A673 (cell line): Measurements from ENCODE around the gene DPP10. TPM values are rescaled to one million over a fixed set of nuclear protein-coding genes. Genes with fewer than 3 reads are reported as not detected.

Experiments
- BruUV-seq: library from RNA; stranded (reverse); fragments of 400-500 nt; replicated peaks from 2 replicates; lab custom pipeline; 2021; lab: Mats Ljungman, UMichigan
- CTCF ChIA-PET: fragments of 300-600 bp; sonication (Branson Sonifier 250); formaldehyde crosslinking; loops from one replicate; lab custom pipeline; 2022; ENCODE audit warnings: antibody characterized with exemption; lab: Charles Lee
- POLR2A ChIA-PET: fragments of 300-600 bp; sonication (Branson Sonifier 250); formaldehyde crosslinking; loops from one replicate; lab custom pipeline; 2022; ENCODE audit warnings: antibody characterized with exemption; ENCODE audit not compliant: low non-redundant PET; lab: Charles Lee
- DNase-seq: peaks from one replicate; pipeline ENCODE4 v3.0.0-alpha.2; 2015; ENCODE audit warnings: low spot score
- H3K27ac ChIP-seq: fragments of 200-600 bp; sonication (generic); 2 replicates; pipeline ENCODE4 v1.5.1; 2016; ENCODE audit warnings: mixed run types, low read depth, mild to moderate bottlenecking, mixed read lengths, antibody characterized with exemption, low read length; ENCODE audit not compliant: poor library complexity, severe bottlenecking
- H3K27me3 ChIP-seq: fragments of 200-600 bp; sonication (generic); replicated peaks from 2 replicates; pipeline ENCODE4 v1.6.1; 2017; ENCODE audit warnings: mixed run types, low read depth, mild to moderate bottlenecking, mixed read lengths, antibody characterized with exemption, low read length; ENCODE audit not compliant: insufficient read depth, poor library complexity
- H3K36me3 ChIP-seq: fragments of 200-600 bp; sonication (generic); 2 replicates; pipeline ENCODE4 v1.6.1; 2016; ENCODE audit warnings: mixed run types, mild to moderate bottlenecking, mixed read lengths, antibody characterized with exemption, low read length; ENCODE audit not compliant: insufficient read depth, poor library complexity, severe bottlenecking
- H3K4me1 ChIP-seq: fragments of 200-600 bp; sonication (generic); 2 replicates; pipeline ENCODE4 v1.6.1; 2017; ENCODE audit warnings: mixed run types, mild to moderate bottlenecking, mixed read lengths, antibody characterized with exemption, low read length; ENCODE audit not compliant: insufficient read depth, poor library complexity, severe bottlenecking
- H3K4me3 ChIP-seq: fragments of 200-600 bp; sonication (generic); 2 replicates; pipeline ENCODE4 v1.5.1; 2016; ENCODE audit warnings: low read depth, mixed run types, mild to moderate bottlenecking, mixed read lengths, low read length; ENCODE audit not compliant: poor library complexity, severe bottlenecking
- H3K9me3 ChIP-seq: fragments of 200-600 bp; sonication (generic); 2 replicates; pipeline ENCODE4 v1.6.1; 2016; ENCODE audit warnings: mixed run types, low read depth, mild to moderate bottlenecking, mixed read lengths, antibody characterized with exemption, low read length; ENCODE audit not compliant: poor library complexity, severe bottlenecking
- CTCF ChIP-seq: fragments of 300-800, 200-600 bp; sonication (generic); conservative IDR thresholded peaks from 2 replicates; pipeline ENCODE4 v1.5.1; 2017; ENCODE audit warnings: low read depth, mild to moderate bottlenecking, antibody characterized with exemption, low read length, moderate library complexity, mixed read lengths
- EZH2 ChIP-seq: fragments of 200-600 bp; sonication (generic); IDR thresholded peaks from 2 replicates; pipeline ENCODE4 v1.6.1; 2017; ENCODE audit warnings: borderline replicate concordance, low read depth, mild to moderate bottlenecking, mixed read lengths, antibody characterized with exemption, low read length; ENCODE audit not compliant: poor library complexity, severe bottlenecking
- intact Hi-C: fragments of 100-400 bp; cut with micrococcal nuclease; formaldehyde crosslinking; loops from one replicate; pipeline ENCODE4 v1.10.0; 2022; ENCODE audit not compliant: unreplicated experiment
- total RNA-seq: library from RNA; stranded (reverse); gene quantifications from 2 replicates; pipeline ENCODE4 v1.2.3, GENCODE V29; 2021

Gene DPP10
- total RNA-seq, 1 experiment from 2014 or later = not detected

- ChIA-PET CTCF (no interaction called here), POLR2A (no interaction called here)
- no peak overlapping the region for H3K27ac ChIP-seq
- H3K36me3 ChIP-seq = no peaks in the 10 kb centered on the region
- DNase-seq = no peak
- BruUV-seq = no TSS peak
- TF ChIP-seq CTCF (no peak), EZH2 (no peak)
- no peaks in the 10 kb centered on the region for H3K27me3 ChIP-seq
- no peak overlapping the region for H3K4me3 ChIP-seq
- H3K4me1 ChIP-seq = no peaks in the 10 kb centered on the region
- H3K9me3 ChIP-seq = no peaks in the 10 kb centered on the region
- intact Hi-C loops = no loop called here
Measured at GRCh38 chr2:114461116-114461515, 18.7 kb downstream of the DPP10 start.

- POLR2A ChIA-PET = no interaction called here
- no peaks in the 10 kb centered on the region for H3K27me3 ChIP-seq
- H3K4me1 ChIP-seq = no peaks in the 10 kb centered on the region
- no peak overlapping the region for H3K27ac ChIP-seq
- intact Hi-C loops = no loop called here
- DNase-seq = no peak
- no peaks in the 10 kb centered on the region for H3K9me3 ChIP-seq
- no peak for TF ChIP-seq EZH2
- CTCF ChIA-PET = no interaction called here
- no TSS peak for BruUV-seq
- H3K4me3 ChIP-seq = no peak overlapping the region
- no peaks in the 10 kb centered on the region for H3K36me3 ChIP-seq
Measured at GRCh38 chr2:114464961-114465706, 22.7 kb downstream of the DPP10 start.

GRCh38 chr2:114468343-114468742 is 25.9 kb downstream of the DPP10 start:
- intact Hi-C loops = no loop called here
- ChIA-PET POLR2A (no interaction called here), CTCF (no interaction called here)
- H3K27me3 ChIP-seq = no peaks in the 10 kb centered on the region
- TF ChIP-seq CTCF (no peak), EZH2 (no peak)
- no peak overlapping the region for H3K4me3 ChIP-seq
- no peaks in the 10 kb centered on the region for H3K4me1 ChIP-seq
- no TSS peak for BruUV-seq
- DNase-seq = no peak
- no peaks in the 10 kb centered on the region for H3K36me3 ChIP-seq
- no peak overlapping the region for H3K27ac ChIP-seq
- H3K9me3 ChIP-seq = no peaks in the 10 kb centered on the region

GRCh38 chr2:114472246-114472645 is 29.8 kb downstream of the DPP10 start:
- H3K4me1 ChIP-seq = no peaks in the 10 kb centered on the region
- no peaks in the 10 kb centered on the region for H3K36me3 ChIP-seq
- H3K27me3 ChIP-seq = no peaks in the 10 kb centered on the region
- TF ChIP-seq EZH2 (no peak), CTCF (no peak)
- intact Hi-C loops = no loop called here
- H3K9me3 ChIP-seq = peaks cover 4% of the 10 kb centered on the region
- BruUV-seq = no TSS peak
- ChIA-PET CTCF (no interaction called here), POLR2A (no interaction called here)
- no peak overlapping the region for H3K27ac ChIP-seq
- no peak for DNase-seq
- H3K4me3 ChIP-seq = no peak overlapping the region
